Kidney epithelial cell (primary cell): ENCODE measurements around the gene ELL2. TPM values are rescaled to one million over a fixed set of nuclear protein-coding genes. Genes with fewer than 3 reads are reported as not detected.

Experiments used
- DNase-seq: peaks from one replicate; pipeline ENCODE4 v3.0.0-alpha.2; 2010; ENCODE audit warnings: low read depth
- H3K27me3 ChIP-seq: 2 replicates; pipeline ENCODE4 v1.6.0; 2011; ENCODE audit warnings: low read length; ENCODE audit not compliant: control insufficient read depth, insufficient read depth
- H3K36me3 ChIP-seq: 2 replicates; pipeline ENCODE4 v1.5.1; 2011; ENCODE audit warnings: low read length; ENCODE audit not compliant: control insufficient read depth, insufficient read depth
- H3K4me3 ChIP-seq: 2 replicates; pipeline ENCODE4 v1.5.1; 2011; ENCODE audit warnings: low read depth, mild to moderate bottlenecking, control low read depth, low read length
- CTCF ChIP-seq: IDR thresholded peaks from 2 replicates; pipeline ENCODE4 v1.5.1; 2011; ENCODE audit warnings: mild to moderate bottlenecking, moderate library complexity, low read length, control low read depth, inconsistent platforms; ENCODE audit not compliant: insufficient read depth, poor library complexity, severe bottlenecking
- total RNA-seq: library from RNA; depleted of rRNA; stranded (reverse); fragments of >200 nt; gene quantifications from 2 replicates; pipeline ENCODE4 v1.2.3, GENCODE V29; 2015

Gene ELL2
- total RNA-seq, 1 donor from 2014 or later = 14.1 TPM

GRCh38 chr5:95858661-95859595 is 102.7 kb downstream of the ELL2 start:
- DNase-seq = peak; percentile 91
- peak overlapping the region; percentile 26 for H3K4me3 ChIP-seq
- no peaks in the 10 kb centered on the region for H3K36me3 ChIP-seq
- H3K27me3 ChIP-seq = no peaks in the 10 kb centered on the region
- TF ChIP-seq CTCF = peak; percentile 95

GRCh38 chr5:95858023-95858461 is 103.6 kb downstream of the ELL2 start:
- TF ChIP-seq CTCF = no peak
- no peak for DNase-seq
- Histone ChIP-seq H3K36me3 (no peaks in the 10 kb centered on the region), H3K4me3 (no peak overlapping the region), H3K27me3 (no peaks in the 10 kb centered on the region)

- Histone ChIP-seq H3K4me3 (no peak overlapping the region), H3K36me3 (no peaks in the 10 kb centered on the region), H3K27me3 (no peaks in the 10 kb centered on the region)
- no peak for DNase-seq
- no peak for TF ChIP-seq CTCF
Measured at GRCh38 chr5:95857185-95857945, 104.3 kb downstream of the ELL2 start.

- Histone ChIP-seq H3K27me3 (no peaks in the 10 kb centered on the region), H3K36me3 (no peaks in the 10 kb centered on the region), H3K4me3 (no peak overlapping the region)
- no peak for DNase-seq
- no peak for TF ChIP-seq CTCF
Measured at GRCh38 chr5:95856501-95856981, 105.1 kb downstream of the ELL2 start.

GRCh38 chr5:95853490-95853889 is 108.2 kb downstream of the ELL2 start:
- H3K27me3 ChIP-seq = no peaks in the 10 kb centered on the region
- no peak for DNase-seq
- no peaks in the 10 kb centered on the region for H3K36me3 ChIP-seq
- TF ChIP-seq CTCF = no peak
- H3K4me3 ChIP-seq = no peak overlapping the region
